Liver (tissue), 9 donors: Measurements from ENCODE around the gene MAP4K1. TPM values are rescaled to one million over a fixed set of nuclear protein-coding genes. Genes with fewer than 3 reads are reported as not detected.
A peak's percentile ranks its signal among the peaks of the same experiment; 100 is the strongest.

Experiments
- DNase-seq: peaks from one replicate; pipeline ENCODE4 v3.0.0-alpha.2; 2017; ENCODE audit warnings: low spot score
- H3K27ac ChIP-seq, 2 donors: one replicate each; pipeline ENCODE4 v1.7.0; 2013; ENCODE audit warnings: inconsistent platforms in 2 of 2, low read length in 2 of 2, control low read depth in 1 of 2, low read depth in 1 of 2, mild to moderate bottlenecking in 1 of 2
- H3K27me3 ChIP-seq, 4 donors: one replicate each; pipeline versions ENCODE4 v1.6.1 to v1.7.0; 2013; ENCODE audit warnings: low read length in 3 of 4, inconsistent platforms in 1 of 4, mild to moderate bottlenecking in 1 of 4, moderate library complexity in 1 of 4; ENCODE audit not compliant: control insufficient read depth in 4 of 4, insufficient read depth in 4 of 4
- H3K36me3 ChIP-seq, 4 donors: one replicate each; pipeline versions ENCODE4 v1.6.1 to v1.7.0; 2013; ENCODE audit warnings: low read length in 3 of 4, mild to moderate bottlenecking in 3 of 4, low read depth in 1 of 4, moderate library complexity in 1 of 4; ENCODE audit not compliant: control insufficient read depth in 4 of 4, insufficient read depth in 3 of 4
- H3K4me1 ChIP-seq, 4 donors: one replicate each; pipeline versions ENCODE4 v1.6.1 to v1.7.0; 2013; ENCODE audit warnings: low read length in 3 of 4, mild to moderate bottlenecking in 3 of 4, moderate library complexity in 1 of 4; ENCODE audit not compliant: control insufficient read depth in 4 of 4, insufficient read depth in 4 of 4
- H3K4me3 ChIP-seq, 3 donors: one replicate each; pipeline versions ENCODE4 v1.6.1 to v1.7.0; 2013; ENCODE audit warnings: low read length in 3 of 3, control low read depth in 1 of 3, low read depth in 1 of 3, mild to moderate bottlenecking in 1 of 3
- H3K9ac ChIP-seq, 2 donors: one replicate each; pipeline ENCODE4 v1.7.0; 2013; ENCODE audit warnings: low read length in 2 of 2, mild to moderate bottlenecking in 2 of 2, moderate library complexity in 2 of 2, control low read depth in 1 of 2, low read depth in 1 of 2
- H3K9me3 ChIP-seq, 4 donors: one replicate each; pipeline versions ENCODE4 v1.6.1 to v1.7.0; 2013; ENCODE audit warnings: low read length in 3 of 4; ENCODE audit not compliant: control insufficient read depth in 4 of 4
- EGR1 ChIP-seq, 2 donors: IDR thresholded peaks; 2 replicates each; pipeline ENCODE4 v1.6.1; 2016 to 2018; ENCODE audit warnings: antibody characterized with exemption in 2 of 2, low read depth in 2 of 2
- FOXA1 ChIP-seq: IDR thresholded peaks from 2 replicates; pipeline ENCODE4 v1.6.1; 2016; ENCODE audit warnings: antibody characterized with exemption
- FOXA2 ChIP-seq: IDR thresholded peaks from 2 replicates; pipeline ENCODE4 v1.6.1; 2016; ENCODE audit warnings: antibody characterized with exemption
- HNF4A ChIP-seq, 2 donors: conservative IDR thresholded peaks; 2 replicates each; pipeline ENCODE4 v1.6.1; 2016; ENCODE audit warnings: antibody characterized with exemption in 2 of 2, mild to moderate bottlenecking in 2 of 2
- HNF4G ChIP-seq: IDR thresholded peaks from 2 replicates; pipeline ENCODE4 v1.6.1; 2016; ENCODE audit warnings: antibody characterized with exemption
- RXRA ChIP-seq, 2 donors: IDR thresholded peaks; 2 replicates each; pipeline ENCODE4 v1.6.1; 2017 to 2018; ENCODE audit warnings: antibody characterized with exemption in 2 of 2, mild to moderate bottlenecking in 1 of 2
- SP1 ChIP-seq: IDR thresholded peaks from 2 replicates; pipeline ENCODE4 v1.6.1; 2018; ENCODE audit warnings: antibody characterized with exemption, mild to moderate bottlenecking
- YY1 ChIP-seq: IDR thresholded peaks from 2 replicates; pipeline ENCODE4 v1.6.1; 2016; ENCODE audit warnings: antibody characterized with exemption, mild to moderate bottlenecking
- ZBTB33 ChIP-seq: IDR thresholded peaks from 2 replicates; pipeline ENCODE4 v1.6.1; 2016; ENCODE audit warnings: antibody characterized with exemption
- WGBS: extraction: QIAGEN DNeasy Blood & Tissue Kit; methylation state at CpG from one replicate; pipeline ENCODE4 v1.1.7; 2013; 5-methylcytosine and 5-hydroxymethylcytosine counted together
- polyA plus RNA-seq, 2 donors: library from polyadenylated mRNA; stranded (reverse) in 1 of 2; unstranded in 1 of 2; fragments of 200-250 nt in 1 of 2; fragments of >200 nt in 1 of 2; fragmentation: Nextera tagmentation in 1 of 2; extraction: Ambion mirVana in 1 of 2; gene quantifications; one replicate each; pipeline versions ENCODE4 v1.2.1 to v1.2.3, GENCODE V29; 2013 to 2015
- total RNA-seq, 2 donors: library from RNA; depleted of rRNA; stranded (reverse); fragments of >200 nt; gene quantifications; one replicate each; pipeline ENCODE4 v1.2.3, GENCODE V29; 2014
- donor health status: healthy.
- donor health status: healthy.
- donor health status: healthy.
- donor health status: healthy.
- donor health status: healthy.

MAP4K1 gene
- total and polyA plus RNA-seq, 4 donors: 0.89 to 3.1 (median 1.9) TPM

GRCh38 chr19:38538386-38538785 lies 79.4 kb downstream of the MAP4K1 start:
- 63% methylated on average over 3 of the region's 3 CpGs for WGBS
- no peak overlapping the region for H3K27ac ChIP-seq

More at GRCh38 chr19:38538386-38538785, 79.4 kb downstream of the MAP4K1 start:
- no peaks in the 10 kb centered on the region for H3K4me1 ChIP-seq
- no peaks in the 10 kb centered on the region for H3K27me3 ChIP-seq
- no peak for DNase-seq
- TF ChIP-seq FOXA2 (no peak), HNF4G (no peak), YY1 (no peak), FOXA1 (no peak), EGR1 (IDR thresholded peaks at IDR 0.05; ENCODE audit: low read depth in 2 of 2) (no peak), SP1 (no peak), RXRA (IDR thresholded peaks at IDR 0.05) (no peak), HNF4A (conservative IDR thresholded peaks at IDR 0.05) (peak in 1 of 2 donors; percentile 9), ZBTB33 (no peak)
- H3K9me3 ChIP-seq: peaks cover 2 to 13% (median 7%) of the 10 kb centered on the region in 4 donors
- H3K4me3 ChIP-seq: no peak overlapping the region
- no peaks in the 10 kb centered on the region for H3K36me3 ChIP-seq
- no peak overlapping the region for H3K9ac ChIP-seq

Other genes with a start within 250 kb of the MAP4K1 start
- gene PSMD8, start 243.4 kb downstream of the MAP4K1 start, total RNA-seq: 100 to 1,000 TPM; 129 to 134 TPM
- 100 to 1,000 TPM in 1 of 2 donors, 10 to 100 TPM in 1; 89.3 to 110 TPM for gene PSMD8, start 243.4 kb downstream of the MAP4K1 start, polyA plus RNA-seq
- not detected for gene GGN, start 229.9 kb downstream of the MAP4K1 start, total RNA-seq
- gene GGN, start 229.9 kb downstream of the MAP4K1 start, polyA plus RNA-seq: not detected
- under 1 TPM in 1 of 2 donors, not detected in 1; under 0.01 TPM for gene SPRED3, start 229.3 kb downstream of the MAP4K1 start, total RNA-seq
- under 1 TPM in 1 of 2 donors, not detected in 1; 0.09 TPM for gene SPRED3, start 229.3 kb downstream of the MAP4K1 start, polyA plus RNA-seq
- gene FAM98C, start 214.9 kb downstream of the MAP4K1 start, total RNA-seq: 1 to 10 TPM; 4.2 to 7.1 TPM
- 1 to 10 TPM; 5.3 to 8.5 TPM for gene FAM98C, start 214.9 kb downstream of the MAP4K1 start, polyA plus RNA-seq
- gene RASGRP4, start 191.7 kb downstream of the MAP4K1 start, total RNA-seq: 1 to 10 TPM; 1.9 to 2.4 TPM
- gene RASGRP4, start 191.7 kb downstream of the MAP4K1 start, polyA plus RNA-seq: 1 to 10 TPM in 1 of 2 donors, under 1 TPM in 1; 0.60 to 1.4 TPM
- under 1 TPM; 0.33 to 0.70 TPM for gene RYR1, start 184.3 kb downstream of the MAP4K1 start, total RNA-seq
- under 1 TPM; 0.01 to 0.25 TPM for gene RYR1, start 184.3 kb downstream of the MAP4K1 start, polyA plus RNA-seq
- 100 to 1,000 TPM; 130 to 240 TPM for gene EIF3K, start 1.2 kb upstream of the MAP4K1 start, total RNA-seq
- 100 to 1,000 TPM; 118 to 173 TPM for gene EIF3K, start 1.2 kb upstream of the MAP4K1 start, polyA plus RNA-seq
- gene ACTN4, start 29.7 kb upstream of the MAP4K1 start, total RNA-seq: 100 to 1,000 TPM in 1 of 2 donors, 10 to 100 TPM in 1; 93.9 to 164 TPM
- gene ACTN4, start 29.7 kb upstream of the MAP4K1 start, polyA plus RNA-seq: 100 to 1,000 TPM in 1 of 2 donors, 10 to 100 TPM in 1; 35.4 to 104 TPM
- gene CAPN12, start 126.5 kb upstream of the MAP4K1 start, total RNA-seq: 10 to 100 TPM in 1 of 2 donors, 1 to 10 TPM in 1; 5.3 to 28.7 TPM
- 10 to 100 TPM in 1 of 2 donors, 1 to 10 TPM in 1; 3.8 to 12.3 TPM for gene CAPN12, start 126.5 kb upstream of the MAP4K1 start, polyA plus RNA-seq
- not detected for gene LGALS7, start 155.6 kb upstream of the MAP4K1 start, total RNA-seq
- not detected for gene LGALS7, start 155.6 kb upstream of the MAP4K1 start, polyA plus RNA-seq
- not detected for gene LGALS7B, start 171.2 kb upstream of the MAP4K1 start, total RNA-seq
- under 1 TPM in 1 of 2 donors, not detected in 1; 0.36 TPM for gene LGALS7B, start 171.2 kb upstream of the MAP4K1 start, polyA plus RNA-seq
- gene LGALS4, start 195.0 kb upstream of the MAP4K1 start, total RNA-seq: 10 to 100 TPM in 1 of 2 donors, under 1 TPM in 1; 0.42 to 13.7 TPM
- gene LGALS4, start 195.0 kb upstream of the MAP4K1 start, polyA plus RNA-seq: 10 to 100 TPM; 10.5 to 40.6 TPM
- gene ECH1, start 213.8 kb upstream of the MAP4K1 start, total RNA-seq: 100 to 1,000 TPM; 226 to 259 TPM
- 1,000 to 10,000 TPM in 1 of 2 donors, 100 to 1,000 TPM in 1; 581 to 1,082 TPM for gene ECH1, start 213.8 kb upstream of the MAP4K1 start, polyA plus RNA-seq
- gene HNRNPL, start 232.0 kb upstream of the MAP4K1 start, total RNA-seq: 100 to 1,000 TPM; 115 to 166 TPM
- 10 to 100 TPM; 50.4 to 76.5 TPM for gene HNRNPL, start 232.0 kb upstream of the MAP4K1 start, polyA plus RNA-seq